H9 (cell line): Measurements from ENCODE around the gene NNT. TPM values are rescaled to one million over a fixed set of nuclear protein-coding genes. Genes with fewer than 3 reads are reported as not detected.

Experiments used
- DNase-seq: peaks from one replicate; pipeline ENCODE4 v3.0.0-alpha.2; 2017
- H2AFZ ChIP-seq: one replicate; pipeline ENCODE4 v1.6.1; 2013; ENCODE audit warnings: mild to moderate bottlenecking, low read length, control low read depth, moderate library complexity
- H2AK5ac ChIP-seq: 2 replicates; pipeline ENCODE4 v1.6.1; 2013; ENCODE audit warnings: low read length, control low read depth, mixed read lengths; ENCODE audit not compliant: insufficient read length
- H2BK120ac ChIP-seq: one replicate; pipeline ENCODE4 v1.6.1; 2013; ENCODE audit warnings: low read depth, mild to moderate bottlenecking, low read length, control low read depth, inconsistent platforms; ENCODE audit not compliant: poor library complexity, severe bottlenecking
- H2BK12ac ChIP-seq: 2 replicates; pipeline ENCODE4 v1.6.1; 2013; ENCODE audit warnings: low read length, control low read depth, mixed read lengths, low read depth; ENCODE audit not compliant: insufficient read length
- H2BK15ac ChIP-seq: 2 replicates; pipeline ENCODE4 v1.6.1; 2013; ENCODE audit warnings: low read depth, low read length, control low read depth
- H2BK20ac ChIP-seq: one replicate; pipeline ENCODE4 v1.6.1; 2013; ENCODE audit warnings: low read depth, mild to moderate bottlenecking, low read length, control low read depth, inconsistent platforms; ENCODE audit not compliant: poor library complexity, severe bottlenecking
- H2BK5ac ChIP-seq: 2 replicates; pipeline ENCODE4 v1.6.1; 2013; ENCODE audit warnings: low read length, control low read depth, mixed read lengths; ENCODE audit not compliant: insufficient read length
- H3K14ac ChIP-seq: 2 replicates; pipeline ENCODE4 v1.6.1; 2013; ENCODE audit warnings: low read length, control low read depth; ENCODE audit not compliant: insufficient read depth
- H3K18ac ChIP-seq: 2 replicates; pipeline ENCODE4 v1.6.1; 2013; ENCODE audit warnings: low read depth, mild to moderate bottlenecking, mixed read lengths, low read length, control low read depth; ENCODE audit not compliant: insufficient read length
- H3K23ac ChIP-seq: 2 replicates; pipeline ENCODE4 v1.6.1; 2013; ENCODE audit warnings: low read length, control low read depth, mixed read lengths, low read depth; ENCODE audit not compliant: insufficient read length
- H3K23me2 ChIP-seq: 2 replicates; pipeline ENCODE4 v1.6.1; 2013; ENCODE audit warnings: low read depth, mild to moderate bottlenecking, mixed read lengths, low read length, control low read depth; ENCODE audit not compliant: insufficient read length, poor library complexity, severe bottlenecking
- H3K27ac ChIP-seq: 2 replicates; pipeline ENCODE4 v1.5.1; 2013; ENCODE audit warnings: low read length, control low read depth, mixed read lengths, low read depth; ENCODE audit not compliant: insufficient read length
- H3K27me3 ChIP-seq: 2 replicates; pipeline ENCODE4 v1.6.1; 2013; ENCODE audit warnings: low read length, control low read depth, inconsistent platforms; ENCODE audit not compliant: insufficient read depth
- H3K4ac ChIP-seq: 2 replicates; pipeline ENCODE4 v1.6.1; 2013; ENCODE audit warnings: low read depth, mild to moderate bottlenecking, control low read depth, inconsistent platforms, low read length, moderate library complexity
- H3K4me1 ChIP-seq: 2 replicates; pipeline ENCODE4 v1.6.1; 2013; ENCODE audit warnings: low read length, control low read depth, inconsistent platforms; ENCODE audit not compliant: insufficient read depth
- H3K4me2 ChIP-seq: 2 replicates; pipeline ENCODE4 v1.6.1; 2013; ENCODE audit warnings: low read length, control low read depth, mixed read lengths; ENCODE audit not compliant: insufficient read length, insufficient read depth
- H3K56ac ChIP-seq: 2 replicates; pipeline ENCODE4 v1.6.1; 2013; ENCODE audit warnings: low read depth, mild to moderate bottlenecking, mixed read lengths, low read length, control low read depth; ENCODE audit not compliant: insufficient read length
- H3K79me1 ChIP-seq: 2 replicates; pipeline ENCODE4 v1.6.1; 2013; ENCODE audit warnings: low read depth, mild to moderate bottlenecking, moderate library complexity, low read length, control low read depth, inconsistent platforms; ENCODE audit not compliant: insufficient read depth, poor library complexity, severe bottlenecking
- H3K79me2 ChIP-seq: 2 replicates; pipeline ENCODE4 v1.6.1; 2013; ENCODE audit warnings: low read length, control low read depth, inconsistent platforms; ENCODE audit not compliant: insufficient read depth
- H3K9ac ChIP-seq: 2 replicates; pipeline ENCODE4 v1.6.1; 2013; ENCODE audit warnings: low read length, control low read depth, mixed read lengths; ENCODE audit not compliant: insufficient read length; ENCODE audit errors: extremely low read depth
- H3K9me3 ChIP-seq: one replicate; pipeline ENCODE4 v1.6.1; 2013; ENCODE audit warnings: low read depth, low read length, inconsistent platforms; ENCODE audit not compliant: control insufficient read depth
- H3T11ph ChIP-seq: one replicate; pipeline ENCODE4 v1.6.1; 2013; ENCODE audit warnings: mild to moderate bottlenecking, low read length, control low read depth, inconsistent platforms
- H4K20me1 ChIP-seq: one replicate; pipeline ENCODE4 v1.6.1; 2013; ENCODE audit not compliant: control insufficient read depth, insufficient read length, insufficient read depth
- H4K5ac ChIP-seq: 2 replicates; pipeline ENCODE4 v1.6.1; 2013; ENCODE audit warnings: low read depth, mild to moderate bottlenecking, mixed read lengths, low read length, control low read depth; ENCODE audit not compliant: insufficient read length
- H4K8ac ChIP-seq: replicated peaks from 2 replicates; pipeline ENCODE4 v1.6.1; 2013; ENCODE audit warnings: low read length, control low read depth, mixed read lengths, low read depth; ENCODE audit not compliant: insufficient read length
- H4K91ac ChIP-seq: 2 replicates; pipeline ENCODE4 v1.6.1; 2013; ENCODE audit warnings: low read depth, mild to moderate bottlenecking, moderate library complexity, mixed read lengths, low read length, control low read depth; ENCODE audit not compliant: insufficient read length
- H3K27ac Mint-ChIP-seq, 3 experiments: 2 replicates in 2 of 3; 3 replicates in 1 of 3; pipeline ENCODE4 v1.8.0; 2020 to 2021; ENCODE audit warnings: mixed read lengths in 3 of 3, mild to moderate bottlenecking in 1 of 3, moderate library complexity in 1 of 3
- H3K27me3 Mint-ChIP-seq: 2 replicates; pipeline ENCODE4 v1.8.0; 2021; ENCODE audit warnings: low read depth, mild to moderate bottlenecking, moderate library complexity, mixed read lengths
- H3K36me3 Mint-ChIP-seq, 3 experiments: 2 replicates in 2 of 3; 3 replicates in 1 of 3; pipeline ENCODE4 v1.8.0; 2020 to 2021; ENCODE audit warnings: low read depth in 3 of 3, mixed read lengths in 3 of 3; ENCODE audit not compliant: insufficient read depth in 1 of 3
- H3K4me1 Mint-ChIP-seq, 2 experiments: 2 replicates each; pipeline ENCODE4 v1.8.0; 2020; ENCODE audit warnings: mixed read lengths in 2 of 2
- H3K4me3 Mint-ChIP-seq, 2 experiments: 2 replicates in 1 of 2; 3 replicates in 1 of 2; pipeline ENCODE4 v1.8.0; 2020 to 2021; ENCODE audit warnings: mild to moderate bottlenecking in 2 of 2, mixed read lengths in 2 of 2, moderate library complexity in 1 of 2
- H3K9me3 Mint-ChIP-seq, 2 experiments: 2 replicates in 1 of 2; 3 replicates in 1 of 2; pipeline ENCODE4 v1.8.0; 2020; ENCODE audit warnings: mild to moderate bottlenecking in 2 of 2, mixed read lengths in 2 of 2, moderate library complexity in 1 of 2
- WGBS: extraction: QIAGEN DNeasy Blood & Tissue Kit; methylation state at CpG from one replicate; pipeline ENCODE4 v1.1.7; 2013; ENCODE audit warnings: missing lambda C conversion rate, low lambda C conversion rate, mixed read lengths; ENCODE audit not compliant: insufficient read length; ENCODE audit errors: extremely low coverage; 5-methylcytosine and 5-hydroxymethylcytosine counted together
- total RNA-seq: library from RNA; stranded (reverse); gene quantifications from 2 replicates; pipeline ENCODE4 v1.2.1, GENCODE V29; 2021
- TF ChIP-seq, protein P1 (sequence below): fragments of 200-600 bp; sonication (generic); conservative IDR thresholded peaks from 3 replicates; pipeline ENCODE4 v1.8.0; 2021; ENCODE audit warnings: antibody characterized with exemption, mild to moderate bottlenecking

NNT gene
- total RNA-seq, 1 experiment from 2014 or later = 27.6 TPM

GRCh38 chr5:43638107-43638506, 35.1 kb downstream of the NNT start:
- H3K27ac ChIP-seq = no peak overlapping the region
- H2BK120ac ChIP-seq = no peak overlapping the region
- no peak overlapping the region for H3K56ac ChIP-seq
- no peak overlapping the region for H3K9ac ChIP-seq
- Mint-ChIP-seq H3K9me3 (no peaks in the 10 kb centered on the region), H3K27me3 (no peaks in the 10 kb centered on the region), H3K36me3 (no peaks in the 10 kb centered on the region; a peak in 1 of 7 replicates), H3K4me1 (peaks cover 3 to 4% of the 10 kb centered on the region in 2 experiments; a peak in 1 of 4 replicates), H3K27ac (no peak overlapping the region), H3K4me3 (no peak overlapping the region)
- H3K23ac ChIP-seq = no peak overlapping the region
- TF ChIP-seq, protein P1, sequence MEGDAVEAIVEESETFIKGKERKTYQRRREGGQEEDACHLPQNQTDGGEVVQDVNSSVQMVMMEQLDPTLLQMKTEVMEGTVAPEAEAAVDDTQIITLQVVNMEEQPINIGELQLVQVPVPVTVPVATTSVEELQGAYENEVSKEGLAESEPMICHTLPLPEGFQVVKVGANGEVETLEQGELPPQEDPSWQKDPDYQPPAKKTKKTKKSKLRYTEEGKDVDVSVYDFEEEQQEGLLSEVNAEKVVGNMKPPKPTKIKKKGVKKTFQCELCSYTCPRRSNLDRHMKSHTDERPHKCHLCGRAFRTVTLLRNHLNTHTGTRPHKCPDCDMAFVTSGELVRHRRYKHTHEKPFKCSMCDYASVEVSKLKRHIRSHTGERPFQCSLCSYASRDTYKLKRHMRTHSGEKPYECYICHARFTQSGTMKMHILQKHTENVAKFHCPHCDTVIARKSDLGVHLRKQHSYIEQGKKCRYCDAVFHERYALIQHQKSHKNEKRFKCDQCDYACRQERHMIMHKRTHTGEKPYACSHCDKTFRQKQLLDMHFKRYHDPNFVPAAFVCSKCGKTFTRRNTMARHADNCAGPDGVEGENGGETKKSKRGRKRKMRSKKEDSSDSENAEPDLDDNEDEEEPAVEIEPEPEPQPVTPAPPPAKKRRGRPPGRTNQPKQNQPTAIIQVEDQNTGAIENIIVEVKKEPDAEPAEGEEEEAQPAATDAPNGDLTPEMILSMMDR = no peak
- no peak overlapping the region for H2BK15ac ChIP-seq
- H3K4me2 ChIP-seq = no peak overlapping the region
- H3K79me1 ChIP-seq = no peaks in the 10 kb centered on the region
- H4K20me1 ChIP-seq = no peaks in the 10 kb centered on the region
- H3K79me2 ChIP-seq = no peaks in the 10 kb centered on the region
- no peaks in the 10 kb centered on the region for H3K4me1 ChIP-seq
- DNase-seq = no peak
- no peak overlapping the region for H4K5ac ChIP-seq
- H2BK12ac ChIP-seq = no peak overlapping the region
- H4K8ac ChIP-seq = no peak overlapping the region
- no peaks in the 10 kb centered on the region for H3K9me3 ChIP-seq
- H2AFZ ChIP-seq = no peak overlapping the region
- H4K91ac ChIP-seq = no peak overlapping the region
- H3K4ac ChIP-seq = no peak overlapping the region
- H2BK20ac ChIP-seq = no peak overlapping the region
- H2AK5ac ChIP-seq = no peak overlapping the region
- H3K23me2 ChIP-seq = no peaks in the 10 kb centered on the region
- H3K18ac ChIP-seq = no peak overlapping the region
- no peak overlapping the region for H3T11ph ChIP-seq
- H2BK5ac ChIP-seq = no peak overlapping the region
- no peaks in the 10 kb centered on the region for H3K27me3 ChIP-seq
- H3K14ac ChIP-seq = no peak overlapping the region
- WGBS = no CpG with 5 or more reads among the region's 2 CpGs
